HL-60 (cell line): ENCODE measurements around the gene CHADL.

Experiments
- GABPA ChIP-seq: IDR thresholded peaks from 2 replicates; pipeline ENCODE4 v1.6.1; 2012; ENCODE audit warnings: low read depth
- POLR2AphosphoS5 ChIP-seq: IDR thresholded peaks from 2 replicates; pipeline ENCODE4 v1.6.1; 2012; ENCODE audit warnings: low read depth
- TF ChIP-seq, protein P1 (sequence below): IDR thresholded peaks from one replicate; pipeline ENCODE4 v1.5.1; 2011; ENCODE audit warnings: low read length, control low read depth, inconsistent platforms; ENCODE audit not compliant: insufficient read depth

DNA sequence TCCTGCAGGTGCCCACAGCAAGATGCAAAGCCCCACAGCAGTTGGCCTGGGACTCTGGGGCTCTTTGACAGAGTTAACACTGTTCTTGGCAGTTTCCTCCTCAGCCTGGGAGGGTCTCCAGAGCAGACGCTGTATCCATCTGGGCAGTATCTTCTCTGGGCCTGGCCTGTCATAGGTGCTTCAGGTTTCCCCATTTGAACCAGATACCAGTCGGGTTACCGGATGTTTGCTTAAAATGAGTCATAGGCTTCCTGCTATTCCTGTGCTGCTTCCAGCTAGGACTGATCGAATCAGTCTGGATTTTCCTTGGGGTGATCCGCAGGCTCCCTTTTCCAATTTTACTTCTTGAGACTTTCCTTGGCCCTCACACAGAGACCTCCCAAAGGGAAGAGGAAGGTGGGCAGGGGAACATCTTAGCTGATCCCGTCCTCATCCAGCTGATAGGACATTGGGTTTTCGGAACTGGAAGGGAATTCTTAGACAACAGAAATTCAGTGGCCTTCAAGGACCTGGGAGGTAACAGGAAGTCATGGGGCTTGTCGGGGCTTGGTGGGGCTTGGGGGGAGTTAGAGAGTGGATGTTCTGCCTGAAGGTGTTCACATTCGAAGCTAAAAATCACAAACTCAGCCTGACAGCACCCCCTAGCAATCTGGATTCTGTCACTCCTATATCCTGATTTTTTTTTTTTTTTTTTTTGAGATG lies 47.7 kb upstream of the CHADL start:
- TF ChIP-seq, protein P1, sequence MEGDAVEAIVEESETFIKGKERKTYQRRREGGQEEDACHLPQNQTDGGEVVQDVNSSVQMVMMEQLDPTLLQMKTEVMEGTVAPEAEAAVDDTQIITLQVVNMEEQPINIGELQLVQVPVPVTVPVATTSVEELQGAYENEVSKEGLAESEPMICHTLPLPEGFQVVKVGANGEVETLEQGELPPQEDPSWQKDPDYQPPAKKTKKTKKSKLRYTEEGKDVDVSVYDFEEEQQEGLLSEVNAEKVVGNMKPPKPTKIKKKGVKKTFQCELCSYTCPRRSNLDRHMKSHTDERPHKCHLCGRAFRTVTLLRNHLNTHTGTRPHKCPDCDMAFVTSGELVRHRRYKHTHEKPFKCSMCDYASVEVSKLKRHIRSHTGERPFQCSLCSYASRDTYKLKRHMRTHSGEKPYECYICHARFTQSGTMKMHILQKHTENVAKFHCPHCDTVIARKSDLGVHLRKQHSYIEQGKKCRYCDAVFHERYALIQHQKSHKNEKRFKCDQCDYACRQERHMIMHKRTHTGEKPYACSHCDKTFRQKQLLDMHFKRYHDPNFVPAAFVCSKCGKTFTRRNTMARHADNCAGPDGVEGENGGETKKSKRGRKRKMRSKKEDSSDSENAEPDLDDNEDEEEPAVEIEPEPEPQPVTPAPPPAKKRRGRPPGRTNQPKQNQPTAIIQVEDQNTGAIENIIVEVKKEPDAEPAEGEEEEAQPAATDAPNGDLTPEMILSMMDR, result no peak
- TF ChIP-seq POLR2AphosphoS5 (no peak), GABPA (no peak)
